ENCODE measurements around the gene PLK1. TPM values are rescaled to one million over a fixed set of nuclear protein-coding genes. Genes with fewer than 3 reads are reported as not detected.

The PLK1 gene
- total and polyA plus RNA-seq, 2 of the 13 experiments (the other 11 are each of a cell fraction or from before 2014, with no cell fraction given) = 71.5 to 76.3 TPM

DNA sequence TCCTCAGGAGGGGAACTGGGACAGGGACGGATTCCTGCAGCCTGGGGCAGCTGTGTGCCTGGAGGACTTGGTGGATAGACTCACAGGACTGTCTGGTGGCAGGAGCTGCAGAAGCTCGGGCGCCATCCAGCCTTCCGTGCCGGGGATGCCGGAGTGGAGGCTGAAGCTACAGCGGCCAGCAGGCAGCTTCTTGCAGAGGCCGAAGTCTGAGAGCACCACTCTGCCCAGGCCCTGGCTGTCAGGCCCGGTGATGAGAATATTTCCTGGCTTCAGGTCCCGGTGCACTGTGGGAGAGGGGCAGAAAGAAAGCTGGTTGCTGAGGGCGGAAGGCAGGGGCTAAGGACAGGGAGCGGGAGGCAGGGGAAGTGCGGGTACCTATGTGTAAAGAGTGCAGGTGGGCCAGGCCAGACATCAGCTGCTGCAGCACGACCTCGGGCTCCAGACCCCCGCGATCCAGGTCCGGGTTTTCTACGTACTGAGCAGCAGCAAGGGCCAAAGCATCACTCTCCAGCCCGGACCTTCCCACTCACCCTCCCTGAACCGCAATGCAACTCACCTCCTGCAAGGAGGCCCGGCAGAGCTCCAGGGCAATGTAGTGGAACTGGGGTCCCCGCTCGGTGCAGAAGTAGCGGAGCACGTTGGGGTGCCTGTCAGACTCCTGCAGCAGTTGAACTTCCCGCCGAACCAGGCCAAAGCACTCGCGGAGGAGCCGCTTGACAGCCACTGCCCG is 16.1 kb downstream of the PLK1 start (continued):
- TF ChIP-seq ZNF776 (CRISPR knock-in tag; IDR thresholded peaks at IDR 0.05) (peak; percentile 93; the same call in 1 of the 2 replicates), ATF7 (IDR thresholded peaks at IDR 0.05) (no peak), ATF7 (CRISPR knock-in tag; IDR thresholded peaks at IDR 0.05) (no peak), SOX5 (CRISPR knock-in tag; IDR thresholded peaks at IDR 0.05; ENCODE audit: borderline replicate concordance) (no peak), PITX1 (CRISPR knock-in tag; IDR thresholded peaks at IDR 0.05) (peak; percentile 22), STAT5B (CRISPR knock-in tag; IDR thresholded peaks at IDR 0.05) (0 out of 2 replicates have a peak, but pooled peaks have one; percentile 17), ZNF724P (CRISPR knock-in tag; IDR thresholded peaks at IDR 0.05; ENCODE audit: borderline replicate concordance) (0 out of 2 replicates have a peak, but pooled peaks have one; percentile 53), ZNF547 (CRISPR knock-in tag; IDR thresholded peaks at IDR 0.05) (0 out of 2 replicates have a peak, but pooled peaks have one; percentile 21), SALL2 (CRISPR knock-in tag; IDR thresholded peaks at IDR 0.05) (peak; percentile 63; the same call in 1 of the 2 replicates), TAF15 (IDR thresholded peaks at IDR 0.05; ENCODE audit: low read depth, low read length, poor library complexity, severe bottlenecking) (no peak), PCBP1 (IDR thresholded peaks at IDR 0.05; ENCODE audit: borderline replicate concordance, low read depth, low read length) (peak; percentile 86; the same call in 1 of the 2 replicates), ZZZ3 (CRISPR knock-in tag; IDR thresholded peaks at IDR 0.05; ENCODE audit: borderline replicate concordance) (no peak), HOXA3 (CRISPR knock-in tag; IDR thresholded peaks at IDR 0.05) (peak; percentile 52), RARA (CRISPR knock-in tag; IDR thresholded peaks at IDR 0.05) (0 out of 2 replicates have a peak, but pooled peaks have one; percentile 9), ZNF12 (CRISPR knock-in tag; IDR thresholded peaks at IDR 0.05) (0 out of 2 replicates have a peak, but pooled peaks have one; percentile 31), TMF1 (CRISPR knock-in tag; IDR thresholded peaks at IDR 0.05; ENCODE audit: low read depth) (0 out of 2 replicates have a peak, but pooled peaks have one; percentile 73), RCOR2 (CRISPR knock-in tag; IDR thresholded peaks at IDR 0.05) (no peak), PBX3 (CRISPR knock-in tag; IDR thresholded peaks at IDR 0.05; ENCODE audit: borderline replicate concordance) (no peak), ISX (CRISPR knock-in tag; conservative IDR thresholded peaks at IDR 0.05) (no peak), MBD4 (IDR thresholded peaks at IDR 0.05; ENCODE audit: borderline replicate concordance, low read length) (no peak), EED (CRISPR knock-in tag; IDR thresholded peaks at IDR 0.05) (no peak)
- TF ChIP-seq, protein P1, sequence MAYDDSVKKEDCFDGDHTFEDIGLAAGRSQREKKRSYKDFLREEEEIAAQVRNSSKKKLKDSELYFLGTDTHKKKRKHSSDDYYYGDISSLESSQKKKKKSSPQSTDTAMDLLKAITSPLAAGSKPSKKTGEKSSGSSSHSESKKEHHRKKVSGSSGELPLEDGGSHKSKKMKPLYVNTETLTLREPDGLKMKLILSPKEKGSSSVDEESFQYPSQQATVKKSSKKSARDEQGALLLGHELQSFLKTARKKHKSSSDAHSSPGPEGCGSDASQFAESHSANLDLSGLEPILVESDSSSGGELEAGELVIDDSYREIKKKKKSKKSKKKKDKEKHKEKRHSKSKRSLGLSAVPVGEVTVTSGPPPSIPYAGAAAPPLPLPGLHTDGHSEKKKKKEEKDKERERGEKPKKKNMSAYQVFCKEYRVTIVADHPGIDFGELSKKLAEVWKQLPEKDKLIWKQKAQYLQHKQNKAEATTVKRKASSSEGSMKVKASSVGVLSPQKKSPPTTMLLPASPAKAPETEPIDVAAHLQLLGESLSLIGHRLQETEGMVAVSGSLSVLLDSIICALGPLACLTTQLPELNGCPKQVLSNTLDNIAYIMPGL (CRISPR knock-in tag; IDR thresholded peaks at IDR 0.05; ENCODE audit: borderline replicate concordance in 1 of 2, low read depth in 1 of 2) = peak in 1 of 2 experiments; percentile 30; a peak in 1 of 4 replicates
- TF ChIP-seq, protein P2, sequence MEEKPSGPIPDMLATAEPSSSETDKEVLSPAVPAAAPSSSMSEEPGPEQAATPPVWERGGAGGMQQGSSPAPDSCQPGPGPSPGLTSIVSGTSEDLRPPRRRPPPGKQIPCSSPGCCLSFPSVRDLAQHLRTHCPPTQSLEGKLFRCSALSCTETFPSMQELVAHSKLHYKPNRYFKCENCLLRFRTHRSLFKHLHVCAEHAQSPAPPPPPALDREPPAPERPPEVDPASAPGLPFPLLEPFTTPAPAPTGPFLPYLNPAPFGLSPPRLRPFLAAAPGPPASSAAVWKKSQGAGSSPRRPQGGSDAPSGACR (CRISPR knock-in tag; IDR thresholded peaks at IDR 0.05) = peak; percentile 77; the same call in 1 of the 2 replicates
- TF ChIP-seq, protein P3, sequence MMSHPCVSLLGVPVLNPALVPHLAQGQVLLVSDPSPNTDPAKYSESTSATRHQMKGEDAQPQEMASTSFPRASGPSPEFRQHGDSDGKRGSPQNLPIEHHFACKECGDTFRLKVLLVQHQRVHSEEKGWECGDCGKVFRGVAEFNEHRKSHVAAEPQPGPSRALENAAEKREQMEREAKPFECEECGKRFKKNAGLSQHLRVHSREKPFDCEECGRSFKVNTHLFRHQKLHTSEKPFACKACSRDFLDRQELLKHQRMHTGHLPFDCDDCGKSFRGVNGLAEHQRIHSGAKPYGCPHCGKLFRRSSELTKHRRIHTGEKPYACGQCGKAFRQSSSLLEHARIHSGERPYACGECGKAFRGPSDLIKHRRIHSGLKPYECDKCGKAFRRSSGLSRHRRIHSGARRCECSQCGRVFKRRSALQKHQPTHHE (CRISPR knock-in tag; IDR thresholded peaks at IDR 0.05; ENCODE audit: borderline replicate concordance) = peak; percentile 71; the same call in 1 of the 2 replicates

All from HepG2 (cell line).